ENCODE results near the gene SIRPA.

DNA sequence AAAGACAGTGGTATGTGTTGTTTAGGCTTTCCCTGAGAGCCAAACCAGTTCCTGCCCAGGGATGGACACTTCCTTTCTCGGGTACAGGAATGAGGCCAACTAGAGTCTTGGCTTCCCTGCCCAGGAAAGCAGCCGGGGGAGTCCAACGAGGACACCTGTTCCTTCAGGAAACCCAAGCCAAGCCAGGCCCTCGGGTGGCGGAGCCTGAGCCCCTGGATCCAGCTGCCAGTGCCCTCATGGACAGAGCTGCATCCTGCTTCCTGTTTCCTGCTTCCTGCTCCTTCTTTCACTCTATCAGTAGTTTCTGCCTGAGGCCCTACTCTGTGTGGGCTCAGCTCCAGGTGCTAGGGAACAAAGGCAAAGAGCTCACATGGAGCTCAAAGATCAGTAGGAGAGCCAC lies 7.9 kb upstream of the SIRPA start:
- TF ChIP-seq, protein P1, sequence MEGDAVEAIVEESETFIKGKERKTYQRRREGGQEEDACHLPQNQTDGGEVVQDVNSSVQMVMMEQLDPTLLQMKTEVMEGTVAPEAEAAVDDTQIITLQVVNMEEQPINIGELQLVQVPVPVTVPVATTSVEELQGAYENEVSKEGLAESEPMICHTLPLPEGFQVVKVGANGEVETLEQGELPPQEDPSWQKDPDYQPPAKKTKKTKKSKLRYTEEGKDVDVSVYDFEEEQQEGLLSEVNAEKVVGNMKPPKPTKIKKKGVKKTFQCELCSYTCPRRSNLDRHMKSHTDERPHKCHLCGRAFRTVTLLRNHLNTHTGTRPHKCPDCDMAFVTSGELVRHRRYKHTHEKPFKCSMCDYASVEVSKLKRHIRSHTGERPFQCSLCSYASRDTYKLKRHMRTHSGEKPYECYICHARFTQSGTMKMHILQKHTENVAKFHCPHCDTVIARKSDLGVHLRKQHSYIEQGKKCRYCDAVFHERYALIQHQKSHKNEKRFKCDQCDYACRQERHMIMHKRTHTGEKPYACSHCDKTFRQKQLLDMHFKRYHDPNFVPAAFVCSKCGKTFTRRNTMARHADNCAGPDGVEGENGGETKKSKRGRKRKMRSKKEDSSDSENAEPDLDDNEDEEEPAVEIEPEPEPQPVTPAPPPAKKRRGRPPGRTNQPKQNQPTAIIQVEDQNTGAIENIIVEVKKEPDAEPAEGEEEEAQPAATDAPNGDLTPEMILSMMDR (IDR thresholded peaks at IDR 0.05; ENCODE audit: insufficient read depth, low read depth, low read length): no peak
- no peak for TF ChIP-seq EZH2 (IDR thresholded peaks at IDR 0.05; ENCODE audit: insufficient read depth, low read length)
